ENCODE measurements around the gene FRMD4A. TPM values are rescaled to one million over a fixed set of nuclear protein-coding genes. Genes with fewer than 3 reads are reported as not detected.

FRMD4A gene
- polyA plus RNA-seq, 4 donors = 59.5 to 85.2 (median 76.5) TPM

DNA sequence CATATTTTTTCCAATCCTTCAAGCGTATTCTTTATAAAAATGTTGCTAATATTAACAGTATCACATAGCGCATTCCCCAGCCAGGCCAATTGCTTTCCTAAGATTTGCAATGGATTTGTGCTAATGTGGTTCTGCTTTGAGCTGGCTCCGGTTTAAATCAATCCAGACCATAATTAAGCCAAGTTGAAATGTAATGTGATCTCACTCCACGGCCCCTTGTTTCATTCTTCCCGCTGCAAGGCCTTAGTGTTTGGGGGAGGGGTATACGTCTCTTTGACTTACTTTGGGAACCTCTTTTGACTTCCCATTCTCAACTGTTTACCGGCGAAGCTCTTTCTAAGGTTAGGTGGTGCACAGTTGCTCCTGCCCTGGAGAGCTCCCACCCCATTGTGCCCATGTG is 657.6 kb downstream of the FRMD4A start:
- peak in 1 of 4 donors; percentile 64 for DNase-seq (ENCODE audit: low read depth in 4 of 4, low spot score in 3 of 4)

DNA sequence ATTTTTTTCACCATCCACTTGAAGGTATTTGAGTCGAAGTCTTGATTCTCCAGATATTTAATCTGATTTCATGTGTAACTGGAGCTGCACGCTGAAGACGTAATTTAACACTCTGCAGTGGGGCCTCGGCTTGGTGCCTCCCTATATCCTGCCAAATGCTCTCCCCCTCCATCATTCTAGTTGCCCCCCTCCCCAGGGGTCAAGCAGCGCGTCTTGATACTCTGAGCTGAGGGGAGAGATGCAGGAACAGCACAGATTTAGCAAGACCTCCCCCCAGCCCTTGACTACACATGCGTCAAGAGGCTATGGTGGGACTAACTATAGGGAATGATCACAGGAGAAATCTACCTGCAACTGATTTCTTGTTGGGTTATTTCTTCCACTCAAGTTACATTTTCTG is 658.2 kb downstream of the FRMD4A start:
- peak in 1 of 4 donors; percentile 63 for DNase-seq (ENCODE audit: low read depth in 4 of 4, low spot score in 3 of 4)

DNA sequence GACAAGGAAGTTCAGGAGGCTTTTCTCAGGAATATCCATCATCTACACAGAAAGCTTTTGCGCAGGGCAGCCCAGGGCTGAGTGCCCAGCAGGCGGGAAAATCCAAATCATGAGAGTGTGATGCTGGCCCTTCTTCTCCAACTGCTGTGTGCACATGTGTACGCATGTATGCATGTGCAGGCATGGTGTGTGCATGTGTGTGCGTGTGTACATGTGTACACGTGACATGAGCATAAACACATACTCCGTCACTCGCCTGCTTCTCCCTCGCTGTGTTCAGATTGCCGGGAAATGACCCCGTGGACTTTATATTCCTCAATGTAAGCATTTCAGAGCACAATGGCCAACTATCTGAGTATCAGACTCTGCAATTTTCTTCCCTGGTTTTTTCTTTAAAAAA is 658.8 kb downstream of the FRMD4A start:
- DNase-seq (ENCODE audit: low read depth in 4 of 4, low spot score in 3 of 4) = no peak

DNA sequence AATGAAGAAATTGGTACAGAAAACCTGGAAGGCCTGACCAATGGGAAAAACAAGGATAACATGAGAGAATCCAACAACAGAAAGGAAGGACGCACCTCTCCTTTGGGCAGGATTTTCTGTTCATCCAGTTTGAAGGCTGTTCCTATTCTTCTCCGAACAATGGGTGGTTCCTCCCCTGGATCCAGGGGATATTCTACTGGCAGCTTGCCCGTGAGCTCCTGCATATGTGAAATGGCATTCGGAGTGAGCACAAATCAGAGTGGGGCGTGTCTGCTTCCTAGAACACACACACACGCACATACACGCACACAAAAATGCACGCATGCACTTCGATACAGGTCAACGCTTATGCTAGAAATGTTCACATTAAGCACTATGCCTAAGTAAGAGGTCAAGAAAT is 660.4 kb downstream of the FRMD4A start:
- no peak for DNase-seq (ENCODE audit: low read depth in 4 of 4, low spot score in 3 of 4)

DNA sequence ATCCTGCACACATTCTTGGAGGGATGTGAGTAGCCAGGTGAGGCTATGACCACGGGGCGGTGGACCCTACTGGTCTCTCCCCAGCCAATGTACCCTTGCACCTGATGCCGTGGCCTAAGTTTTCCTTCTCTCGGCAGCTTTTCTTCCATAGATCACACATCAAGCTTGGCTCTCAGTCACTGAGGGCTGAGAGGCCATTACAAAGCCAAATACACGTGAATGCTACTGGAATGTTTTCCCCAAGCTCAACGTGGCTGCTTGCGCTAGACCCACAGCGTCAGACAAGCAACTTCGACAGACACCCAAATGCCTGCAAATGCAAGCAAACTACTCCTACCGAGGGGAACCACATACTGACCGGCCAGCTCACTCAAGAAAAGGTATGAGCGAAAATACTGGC is 660.8 kb downstream of the FRMD4A start:
- no peak for DNase-seq (ENCODE audit: low read depth in 4 of 4, low spot score in 3 of 4)

DNA sequence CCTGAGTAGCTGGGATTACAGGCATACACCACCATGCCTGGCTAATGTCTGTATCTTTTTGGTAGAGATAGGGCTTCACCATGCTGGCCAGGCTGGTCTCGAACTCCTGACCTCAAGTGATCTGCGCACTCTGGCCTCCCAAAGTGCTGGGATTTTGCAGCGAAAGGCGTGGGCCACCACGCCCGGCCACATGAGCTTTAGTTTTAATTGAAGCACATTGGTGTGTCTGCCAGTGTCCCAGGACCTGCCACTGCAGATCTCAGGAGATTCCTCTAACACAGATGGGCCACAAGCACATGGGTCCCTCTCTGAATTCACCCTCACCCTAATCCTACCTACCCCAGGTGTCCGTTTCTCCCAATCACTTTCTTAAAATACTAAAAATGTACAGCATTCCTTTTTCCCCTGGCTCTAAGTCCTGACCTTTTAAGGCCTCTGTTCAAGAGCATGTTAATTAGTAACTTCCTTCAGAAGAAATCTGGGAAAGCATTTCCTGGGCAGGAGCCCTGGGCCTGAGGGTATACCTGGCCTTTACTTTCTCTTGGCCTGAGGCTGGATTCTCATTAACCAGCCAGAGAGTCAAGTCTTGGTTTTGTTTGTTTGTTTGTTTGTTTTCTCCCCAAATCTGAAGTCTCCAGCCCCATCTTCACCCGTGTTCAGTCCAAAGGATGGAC is 661.4 kb downstream of the FRMD4A start:
- no peak for DNase-seq (ENCODE audit: low read depth in 4 of 4, low spot score in 3 of 4)

DNA sequence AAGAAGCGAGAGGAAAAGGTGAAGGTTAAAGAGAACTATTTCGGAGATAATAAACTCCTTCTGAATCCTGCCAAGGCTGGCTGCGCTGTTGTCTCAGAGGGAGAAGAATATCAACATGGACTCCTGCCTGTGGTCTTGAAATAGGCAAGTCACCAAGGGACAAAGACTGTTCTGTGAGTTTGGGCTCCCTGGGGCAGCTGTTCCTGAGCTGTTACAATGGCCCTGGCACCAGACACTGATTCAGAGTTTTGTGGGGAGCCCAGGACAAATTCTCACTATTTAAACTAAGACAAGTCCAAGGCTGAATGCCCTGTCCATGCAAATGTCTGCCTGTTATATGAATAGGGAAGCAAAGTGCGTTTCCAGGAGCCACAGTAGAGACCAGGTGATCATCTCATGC is 662.6 kb downstream of the FRMD4A start:
- no peak for DNase-seq (ENCODE audit: low read depth in 4 of 4, low spot score in 3 of 4)

DNA sequence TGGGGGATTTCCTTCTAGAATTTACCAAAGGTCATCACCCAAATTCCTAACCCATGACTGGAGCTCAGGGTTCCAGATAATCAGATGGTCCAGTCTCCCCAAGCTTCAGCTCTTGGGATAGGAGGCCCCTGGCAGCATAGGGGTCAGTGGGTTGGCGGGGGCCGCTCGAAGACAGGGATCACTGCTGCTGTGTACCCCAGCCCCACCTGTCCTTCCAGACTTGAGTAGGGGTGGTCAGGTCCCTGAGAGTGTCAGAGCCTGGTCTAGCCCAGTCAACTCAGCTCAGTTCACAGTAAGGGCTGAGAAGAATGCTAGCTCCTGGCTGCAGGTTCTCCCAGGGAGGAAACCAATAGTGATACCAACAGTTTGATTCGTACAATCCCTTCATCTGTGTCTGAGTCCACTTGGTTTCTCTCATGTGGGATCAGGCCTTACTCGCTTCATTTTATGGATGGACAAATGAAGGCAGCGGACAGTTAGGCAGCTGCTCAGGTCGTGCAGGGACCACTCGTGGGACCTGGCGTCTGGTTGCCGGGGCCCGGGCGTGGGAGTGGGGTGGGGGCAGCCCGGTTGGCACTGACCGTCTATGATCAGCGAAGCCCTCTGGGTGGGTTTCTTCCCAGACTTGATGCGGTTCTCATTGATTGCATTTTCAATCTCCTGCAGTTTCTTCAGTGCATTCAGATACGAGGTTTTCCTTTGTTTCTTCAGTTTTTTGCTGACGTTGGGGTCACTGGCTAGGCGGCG is 665.0 kb downstream of the FRMD4A start:
- DNase-seq (ENCODE audit: low read depth in 4 of 4, low spot score in 3 of 4) = no peak

DNA sequence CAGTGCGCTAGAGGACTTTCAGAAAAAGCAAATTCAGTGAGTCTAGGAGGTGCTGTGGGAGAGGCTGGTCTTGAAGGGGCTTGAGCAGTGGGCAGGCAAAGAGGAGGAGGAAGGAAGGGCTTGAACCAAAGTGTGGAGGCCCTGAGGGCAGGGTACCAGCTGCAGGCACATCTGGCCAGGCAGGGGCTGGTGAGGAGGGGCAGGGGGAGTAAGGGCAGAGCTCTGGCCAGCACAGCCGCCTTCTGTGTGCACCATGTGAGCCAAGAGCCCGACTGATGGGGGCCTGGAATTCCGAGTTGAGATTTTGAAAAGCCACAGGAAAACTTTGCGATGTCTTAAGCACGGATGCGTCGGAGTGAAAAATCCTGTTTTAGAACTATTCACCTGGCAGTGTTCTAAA is 669.5 kb downstream of the FRMD4A start:
- no peak for DNase-seq (ENCODE audit: low read depth in 4 of 4, low spot score in 3 of 4)

DNA sequence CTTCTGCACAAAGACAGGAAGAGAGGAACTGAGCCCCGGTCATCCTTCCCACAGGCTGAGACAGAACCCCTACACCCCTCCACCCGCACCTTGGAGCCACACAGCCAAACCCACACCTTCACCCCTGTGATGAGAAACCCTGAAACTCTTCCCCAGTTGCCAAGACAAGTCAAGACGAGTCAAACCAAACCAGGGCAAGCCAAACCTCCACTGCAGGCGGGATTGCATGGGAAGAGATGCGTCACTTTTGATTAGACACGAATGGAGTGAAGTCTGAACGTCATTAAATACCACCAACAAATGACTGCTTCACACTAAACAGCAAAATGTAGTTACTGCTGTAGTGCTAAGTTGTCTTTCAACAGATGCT is 670.2 kb downstream of the FRMD4A start:
- DNase-seq (ENCODE audit: low read depth in 4 of 4, low spot score in 3 of 4) = no peak

DNA sequence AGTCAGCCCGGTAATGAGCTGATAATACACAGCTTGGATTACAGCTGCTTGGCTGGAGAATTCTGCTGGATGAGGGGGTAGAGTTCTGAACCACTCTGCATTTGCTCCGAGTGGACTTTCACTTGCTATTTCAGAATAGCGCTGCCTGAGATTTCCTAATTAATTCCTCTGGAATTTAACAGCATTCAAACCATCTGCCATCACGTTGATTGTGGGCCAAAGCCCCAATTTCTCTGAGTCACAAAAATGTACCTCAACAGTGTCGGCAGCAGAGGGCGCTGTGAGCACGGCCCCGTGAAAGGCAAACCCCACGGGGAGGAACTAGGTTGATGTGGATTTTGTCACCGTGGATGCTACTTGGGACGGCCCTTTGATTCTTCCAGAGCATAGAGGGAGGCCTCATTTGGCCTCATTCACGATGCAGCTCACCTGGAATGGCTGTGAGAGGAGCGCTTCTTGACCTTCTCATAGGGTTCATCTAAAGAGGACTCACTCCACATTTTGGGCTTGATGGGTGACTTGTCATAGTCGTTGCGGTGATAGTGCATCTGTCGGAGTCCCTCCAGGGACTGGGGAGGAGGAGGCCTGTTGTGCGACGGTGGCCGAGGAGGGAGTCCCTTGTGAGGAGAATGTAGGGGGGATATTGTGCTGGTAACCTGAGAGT is 670.7 kb downstream of the FRMD4A start:
- no peak for DNase-seq (ENCODE audit: low read depth in 4 of 4, low spot score in 3 of 4)

DNA sequence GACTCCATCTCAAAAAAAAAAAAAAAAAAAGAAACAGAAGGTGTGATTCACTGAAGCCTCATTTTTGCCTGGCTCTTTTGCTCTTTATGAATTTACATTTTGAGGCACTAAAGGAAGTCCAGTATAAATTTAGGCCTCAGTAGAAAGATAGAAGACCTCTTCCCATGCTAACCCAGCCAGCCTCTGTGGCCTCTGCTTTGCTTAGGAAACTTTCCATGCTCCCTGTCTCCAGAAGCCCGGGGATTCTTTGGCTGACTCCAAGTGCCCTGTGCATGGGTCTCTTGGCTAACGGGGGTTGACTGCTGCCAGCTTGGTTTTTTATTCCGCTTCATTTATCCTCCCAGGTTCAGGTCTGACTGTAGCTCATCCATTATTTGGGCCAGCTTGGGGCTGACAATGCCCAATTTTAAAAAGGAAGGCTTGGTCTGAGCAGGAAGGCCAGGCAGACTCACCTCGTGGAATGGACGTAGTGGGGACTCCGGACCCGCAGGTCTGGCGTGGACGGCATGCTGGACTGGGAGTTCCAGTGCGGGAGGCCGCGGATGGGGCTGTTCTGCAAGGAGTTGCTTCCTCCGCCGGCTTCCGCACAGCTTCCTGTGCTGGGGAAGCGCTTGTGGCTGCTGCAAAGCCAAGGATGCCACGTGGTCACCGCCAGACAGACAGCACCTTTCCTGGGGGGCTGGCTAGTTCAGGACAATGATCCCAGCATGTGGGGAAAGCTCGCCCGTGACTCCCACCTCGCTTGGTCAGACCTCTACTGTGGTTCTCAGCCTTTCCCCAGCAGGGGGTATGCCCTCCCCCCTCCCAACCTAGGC is 671.6 kb downstream of the FRMD4A start:
- no peak for DNase-seq (ENCODE audit: low read depth in 4 of 4, low spot score in 3 of 4)

DNA sequence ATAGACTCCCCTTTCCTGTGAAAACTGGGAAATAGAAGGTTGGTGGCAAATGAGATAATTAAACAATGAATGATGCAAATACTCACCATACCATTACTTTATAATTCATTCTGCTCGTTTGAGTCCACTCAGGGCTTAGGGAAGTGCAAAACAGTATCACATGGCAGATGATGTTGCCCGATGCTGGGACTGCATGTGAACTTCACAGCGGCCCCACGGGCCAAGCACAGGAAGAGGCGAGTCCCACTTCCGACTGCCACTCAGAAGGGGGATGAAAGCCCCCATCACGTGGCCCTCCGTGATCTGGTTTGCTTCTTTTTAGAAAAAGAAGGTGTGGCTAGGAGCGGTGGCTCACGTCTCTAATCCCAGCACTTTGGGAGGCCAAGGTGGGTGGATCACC is 672.5 kb downstream of the FRMD4A start:
- DNase-seq (ENCODE audit: low read depth in 4 of 4, low spot score in 3 of 4) = no peak

DNA sequence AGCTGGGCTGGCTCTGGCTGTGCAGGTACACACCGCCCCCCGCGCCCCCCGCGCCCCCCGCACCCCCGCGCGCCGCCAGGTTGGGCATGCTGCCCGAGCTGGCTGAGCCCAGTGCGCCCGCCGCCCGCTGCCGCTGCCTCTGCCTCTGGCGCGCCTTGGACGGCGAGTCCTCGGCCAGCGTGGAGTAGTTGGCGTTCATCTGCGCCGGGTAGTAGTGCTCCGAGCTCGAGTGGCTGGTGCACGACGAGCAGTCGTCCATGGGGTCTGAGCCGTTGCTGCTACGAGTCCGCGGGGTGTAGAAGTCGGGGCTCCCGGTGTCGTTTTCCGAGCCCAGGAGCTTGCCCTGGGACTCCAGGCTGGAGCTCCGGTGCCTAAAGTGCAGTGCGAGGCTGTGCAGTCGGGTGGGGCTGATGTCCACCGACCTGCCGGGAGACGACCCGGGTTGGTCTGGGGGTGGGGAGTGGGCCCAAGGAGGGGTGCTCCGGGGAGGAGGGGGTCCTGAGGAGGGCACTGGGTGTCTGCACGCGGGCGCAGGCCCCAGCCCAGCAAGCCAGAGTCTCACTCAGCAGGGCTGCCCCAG is 673.5 kb downstream of the FRMD4A start:
- DNase-seq (ENCODE audit: low read depth in 4 of 4, low spot score in 3 of 4) = no peak

DNA sequence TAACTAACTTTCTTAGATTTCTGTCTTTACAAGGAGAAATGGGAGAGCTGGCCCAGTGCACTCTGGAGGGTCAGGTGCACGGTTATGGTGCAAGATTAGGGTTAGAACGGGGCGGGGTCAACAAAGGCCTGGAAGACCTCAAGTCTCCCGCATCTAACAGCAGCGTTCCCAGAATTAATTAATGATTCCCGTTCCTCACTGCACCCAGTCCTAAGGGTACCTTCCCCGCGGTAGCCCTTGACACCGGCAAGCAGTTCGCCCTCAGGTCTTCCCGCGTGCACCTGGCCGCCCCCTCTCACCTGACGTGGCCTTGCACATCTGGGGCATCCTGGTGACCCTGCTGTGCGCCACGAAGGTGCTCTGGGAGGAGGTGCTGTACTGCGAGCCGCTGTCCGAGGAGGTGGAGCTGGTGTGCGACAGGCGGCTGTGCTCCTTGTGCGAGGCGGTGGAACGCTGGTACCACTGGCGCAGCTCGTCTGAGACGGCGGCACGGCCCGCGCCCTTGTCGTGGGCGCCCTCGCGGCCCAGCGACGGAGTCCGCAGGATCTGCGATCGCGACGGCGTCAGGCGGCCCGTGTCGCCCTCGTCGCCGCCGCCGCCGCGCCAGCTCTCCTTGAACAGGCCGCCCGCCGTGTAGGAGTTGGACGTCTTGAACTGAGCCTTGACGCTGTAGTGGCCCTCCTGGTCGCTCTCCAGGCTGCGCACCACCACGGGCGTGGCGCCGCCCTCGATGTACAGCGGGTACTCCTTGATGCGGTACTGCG is 674.2 kb downstream of the FRMD4A start:
- no peak for DNase-seq (ENCODE audit: low read depth in 4 of 4, low spot score in 3 of 4)

DNA sequence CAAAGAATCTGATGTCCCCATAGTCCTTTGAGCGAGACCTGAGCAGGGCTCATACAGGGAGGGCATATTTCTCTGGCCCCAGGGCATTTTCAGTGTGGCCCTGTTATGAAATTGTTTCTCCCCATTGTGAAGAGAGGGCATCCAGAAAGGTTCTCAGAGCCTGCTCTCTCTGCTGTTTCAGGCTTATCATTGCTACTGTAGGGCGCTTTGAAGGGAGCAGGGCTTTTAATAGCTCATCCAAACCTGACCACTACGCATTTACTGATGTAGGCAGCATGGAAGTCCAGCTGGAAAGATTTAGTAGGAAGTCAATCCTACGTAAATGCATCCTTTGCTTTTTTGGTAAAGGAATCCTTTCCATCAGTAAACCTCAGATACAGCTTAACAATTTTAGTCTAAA is 675.9 kb downstream of the FRMD4A start:
- DNase-seq (ENCODE audit: low read depth in 4 of 4, low spot score in 3 of 4) = no peak

DNA sequence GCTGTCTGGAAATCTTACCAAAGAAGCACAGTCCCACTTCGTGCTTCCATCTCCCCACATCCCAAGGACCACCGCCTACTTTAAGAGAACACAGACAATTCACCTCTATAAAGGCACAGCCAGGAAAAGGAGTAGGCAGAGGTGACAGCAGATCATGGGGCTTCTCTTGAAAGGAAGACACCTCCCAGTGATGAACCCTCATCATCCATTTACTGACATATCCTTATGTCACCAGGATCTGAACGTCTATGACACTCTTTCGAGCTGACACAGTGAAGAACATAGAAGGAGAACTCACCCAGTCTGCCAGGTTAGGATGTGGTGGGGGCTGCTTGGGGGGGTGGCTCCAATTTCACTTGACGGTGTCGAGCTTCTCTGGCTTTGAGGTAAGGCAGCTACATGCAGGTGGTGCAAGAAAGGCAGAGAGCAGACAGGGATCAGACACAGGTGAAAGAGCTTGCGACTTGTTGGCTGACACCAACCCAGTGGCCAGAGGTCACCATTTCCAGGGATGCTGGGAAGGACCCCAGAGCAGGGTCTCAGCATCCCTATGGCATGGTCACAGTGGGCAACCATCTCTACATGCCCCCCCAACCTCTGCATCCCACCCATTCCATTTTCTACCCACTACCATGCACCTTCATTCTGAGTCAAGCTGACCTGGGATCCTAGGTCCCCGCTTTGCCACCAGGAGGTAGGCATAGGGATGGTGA is 676.5 kb downstream of the FRMD4A start:
- DNase-seq (ENCODE audit: low read depth in 4 of 4, low spot score in 3 of 4) = no peak

DNA sequence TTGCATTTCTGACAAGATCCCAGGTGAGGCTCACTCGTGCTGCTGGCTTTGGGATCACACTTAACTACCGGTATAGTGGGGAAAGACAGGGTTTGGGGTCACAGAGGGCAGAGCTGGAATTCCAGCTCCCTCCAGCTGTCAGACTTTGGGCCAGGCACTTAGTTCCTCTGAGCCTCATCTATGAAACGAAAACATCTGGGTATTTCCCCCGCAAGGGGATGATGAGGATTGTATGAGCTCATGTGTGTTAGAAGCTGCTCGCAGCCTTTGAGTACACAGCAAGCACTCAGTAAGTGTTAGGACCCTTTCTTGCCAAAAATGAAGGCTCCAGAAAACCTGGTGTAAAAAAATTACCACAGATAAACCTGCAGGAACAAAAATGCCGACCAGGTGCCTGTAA is 677.9 kb downstream of the FRMD4A start:
- DNase-seq (ENCODE audit: low read depth in 4 of 4, low spot score in 3 of 4) = no peak

DNA sequence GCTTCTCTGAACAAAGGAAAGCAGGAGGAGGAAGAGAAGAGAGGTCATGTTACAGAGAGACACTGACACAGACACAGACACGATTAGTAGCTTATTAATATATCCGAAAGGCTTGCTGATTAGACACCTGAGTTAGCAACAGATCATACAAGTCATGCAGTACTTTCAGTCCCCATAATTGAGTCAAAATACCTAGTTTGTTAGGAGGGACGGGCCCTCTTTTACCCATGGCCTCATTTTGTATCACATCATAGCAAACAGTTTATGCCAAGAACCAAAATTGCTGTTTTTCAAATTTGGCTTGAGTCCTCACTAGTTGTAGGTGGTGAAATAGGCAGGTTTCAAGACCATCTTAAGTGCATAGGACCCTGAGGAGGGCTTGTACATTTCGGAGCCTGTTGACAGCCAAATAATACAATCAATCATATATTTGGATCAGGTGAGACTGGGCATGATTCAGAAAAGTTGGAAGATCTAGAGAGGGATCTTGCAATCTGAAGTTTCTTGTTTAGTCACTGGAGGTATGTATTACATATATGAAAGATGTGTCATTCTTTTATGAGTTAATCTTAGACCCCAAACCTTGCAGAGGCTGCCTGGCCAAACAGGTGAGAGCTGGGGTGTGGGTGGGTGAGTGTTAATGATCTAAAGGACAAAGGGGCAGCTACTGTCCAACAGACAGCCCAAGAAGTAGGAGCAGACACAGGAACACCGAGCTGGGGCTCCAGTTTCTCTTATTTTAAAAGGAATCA is 678.6 kb downstream of the FRMD4A start:
- DNase-seq (ENCODE audit: low read depth in 4 of 4, low spot score in 3 of 4) = no peak
